ENCODE data around the gene ANKRD22. TPM values are rescaled to one million over a fixed set of nuclear protein-coding genes. Genes with fewer than 3 reads are reported as not detected.

The ANKRD22 gene
- total RNA-seq, 1 donor from 2014 or later: not detected

DNA sequence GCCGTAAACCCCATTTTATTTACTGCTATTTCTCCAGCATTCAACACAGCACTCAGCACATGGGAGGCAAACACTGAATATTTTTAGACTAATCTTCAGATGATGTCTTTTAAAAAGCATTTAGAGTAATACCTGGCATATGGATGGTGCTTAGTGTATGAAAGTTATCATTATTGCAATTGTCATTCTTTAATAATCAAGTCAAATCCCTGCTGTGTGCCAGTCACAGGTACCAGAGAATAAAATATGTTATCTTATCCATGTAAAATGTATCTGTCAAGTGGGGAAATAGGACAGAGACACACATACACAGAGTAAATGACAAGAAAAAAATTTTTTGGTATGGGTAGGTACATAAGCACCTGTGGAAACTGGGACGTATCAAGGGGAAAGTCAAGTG, 18.5 kb downstream of the ANKRD22 start:
- Histone ChIP-seq H3K4me1 (ENCODE audit: insufficient read depth, low read length) (no peaks in the 10 kb centered on the region), H3K9ac (ENCODE audit: low read length) (no peak overlapping the region), H3K36me3 (ENCODE audit: insufficient read depth, low read length) (no peaks in the 10 kb centered on the region), H3K4me3 (ENCODE audit: insufficient read depth, low read depth, low read length) (no peak overlapping the region), H2AFZ (ENCODE audit: low read depth, low read length) (no peak overlapping the region), H3K9me3 (ENCODE audit: insufficient read depth, low read depth, low read length) (no peaks in the 10 kb centered on the region), H3K27ac (ENCODE audit: low read depth, low read length) (no peak overlapping the region), H3K79me2 (ENCODE audit: insufficient read depth, low read length) (no peaks in the 10 kb centered on the region), H3K4me2 (ENCODE audit: low read length) (no peak overlapping the region), H4K20me1 (ENCODE audit: insufficient read depth, low read length) (no peaks in the 10 kb centered on the region), H3K27me3 (ENCODE audit: insufficient read depth, low read length) (no peaks in the 10 kb centered on the region)
- no peak for FAIRE-seq
- H3K9me3 Mint-ChIP-seq (ENCODE audit: unreplicated experiment): no peaks in the 10 kb centered on the region
- TF ChIP-seq, protein P1, sequence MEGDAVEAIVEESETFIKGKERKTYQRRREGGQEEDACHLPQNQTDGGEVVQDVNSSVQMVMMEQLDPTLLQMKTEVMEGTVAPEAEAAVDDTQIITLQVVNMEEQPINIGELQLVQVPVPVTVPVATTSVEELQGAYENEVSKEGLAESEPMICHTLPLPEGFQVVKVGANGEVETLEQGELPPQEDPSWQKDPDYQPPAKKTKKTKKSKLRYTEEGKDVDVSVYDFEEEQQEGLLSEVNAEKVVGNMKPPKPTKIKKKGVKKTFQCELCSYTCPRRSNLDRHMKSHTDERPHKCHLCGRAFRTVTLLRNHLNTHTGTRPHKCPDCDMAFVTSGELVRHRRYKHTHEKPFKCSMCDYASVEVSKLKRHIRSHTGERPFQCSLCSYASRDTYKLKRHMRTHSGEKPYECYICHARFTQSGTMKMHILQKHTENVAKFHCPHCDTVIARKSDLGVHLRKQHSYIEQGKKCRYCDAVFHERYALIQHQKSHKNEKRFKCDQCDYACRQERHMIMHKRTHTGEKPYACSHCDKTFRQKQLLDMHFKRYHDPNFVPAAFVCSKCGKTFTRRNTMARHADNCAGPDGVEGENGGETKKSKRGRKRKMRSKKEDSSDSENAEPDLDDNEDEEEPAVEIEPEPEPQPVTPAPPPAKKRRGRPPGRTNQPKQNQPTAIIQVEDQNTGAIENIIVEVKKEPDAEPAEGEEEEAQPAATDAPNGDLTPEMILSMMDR (IDR thresholded peaks at IDR 0.05; ENCODE audit: insufficient read depth, low read depth, low read length): no peak
- TF ChIP-seq EZH2 (IDR thresholded peaks at IDR 0.05; ENCODE audit: insufficient read depth, low read length): no peak
- no peak for DNase-seq (ENCODE audit: low read depth)
- H3K36me3 Mint-ChIP-seq (ENCODE audit: low read depth, unreplicated experiment): no peaks in the 10 kb centered on the region
- no peaks in the 10 kb centered on the region for H3K4me1 Mint-ChIP-seq (ENCODE audit: low read depth, unreplicated experiment)
- H3K27ac Mint-ChIP-seq (ENCODE audit: unreplicated experiment): no peak overlapping the region
- no peak overlapping the region for H3K4me3 Mint-ChIP-seq (ENCODE audit: unreplicated experiment)
- peaks cover 2% of the 10 kb centered on the region for H3K27me3 Mint-ChIP-seq (ENCODE audit: low read depth, unreplicated experiment)

GRCh38 chr10:88832376-88832775, 19.3 kb downstream of the ANKRD22 start:
- no peaks in the 10 kb centered on the region for H3K79me2 ChIP-seq (ENCODE audit: insufficient read depth, low read length)
- no peak for TF ChIP-seq EZH2 (IDR thresholded peaks at IDR 0.05; ENCODE audit: insufficient read depth, low read length)
- H3K27ac ChIP-seq (ENCODE audit: low read depth, low read length): no peak overlapping the region
- H3K4me2 ChIP-seq (ENCODE audit: low read length): no peak overlapping the region
- no peaks in the 10 kb centered on the region for H3K36me3 ChIP-seq (ENCODE audit: insufficient read depth, low read length)
- no peak overlapping the region for H3K9ac ChIP-seq (ENCODE audit: low read length)
- FAIRE-seq: no peak
- H2AFZ ChIP-seq (ENCODE audit: low read depth, low read length): no peak overlapping the region
- no peaks in the 10 kb centered on the region for H3K36me3 Mint-ChIP-seq (ENCODE audit: low read depth, unreplicated experiment)
- no peaks in the 10 kb centered on the region for H3K4me1 ChIP-seq (ENCODE audit: insufficient read depth, low read length)
- H3K4me3 Mint-ChIP-seq (ENCODE audit: unreplicated experiment): no peak overlapping the region
- H3K27me3 Mint-ChIP-seq (ENCODE audit: low read depth, unreplicated experiment): peaks cover 2% of the 10 kb centered on the region
- no peaks in the 10 kb centered on the region for H3K4me1 Mint-ChIP-seq (ENCODE audit: low read depth, unreplicated experiment)
- no peak for DNase-seq (ENCODE audit: low read depth)
- H3K27me3 ChIP-seq (ENCODE audit: insufficient read depth, low read length): no peaks in the 10 kb centered on the region
- H3K9me3 Mint-ChIP-seq (ENCODE audit: unreplicated experiment): no peaks in the 10 kb centered on the region
- no peak overlapping the region for H3K27ac Mint-ChIP-seq (ENCODE audit: unreplicated experiment)
- no peak overlapping the region for H3K4me3 ChIP-seq (ENCODE audit: insufficient read depth, low read depth, low read length)
- no peaks in the 10 kb centered on the region for H3K9me3 ChIP-seq (ENCODE audit: insufficient read depth, low read depth, low read length)
- no peaks in the 10 kb centered on the region for H4K20me1 ChIP-seq (ENCODE audit: insufficient read depth, low read length)

DNA sequence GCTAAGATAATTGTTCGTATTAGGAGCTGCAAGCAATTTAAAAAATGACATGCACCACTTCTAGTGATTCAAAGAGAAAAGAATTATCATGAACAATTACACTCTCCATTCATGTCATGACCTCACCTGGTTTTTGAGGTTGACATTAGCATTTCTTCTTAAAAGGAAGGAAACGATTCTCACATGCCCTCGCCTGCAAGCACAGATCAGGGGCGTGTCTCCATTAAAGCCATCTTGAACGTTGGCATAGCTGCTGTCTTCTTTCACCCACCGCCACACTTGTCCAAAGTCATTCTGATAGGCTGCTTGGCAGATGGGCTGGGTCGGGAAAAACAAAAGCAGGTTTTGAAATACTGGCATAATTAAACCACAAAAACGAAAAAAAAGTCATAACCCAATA, 19.9 kb downstream of the ANKRD22 start:
- Histone ChIP-seq H2AFZ (ENCODE audit: low read depth, low read length) (no peak overlapping the region), H3K79me2 (ENCODE audit: insufficient read depth, low read length) (no peaks in the 10 kb centered on the region), H3K27me3 (ENCODE audit: insufficient read depth, low read length) (no peaks in the 10 kb centered on the region), H3K4me1 (ENCODE audit: insufficient read depth, low read length) (no peaks in the 10 kb centered on the region), H3K27ac (ENCODE audit: low read depth, low read length) (no peak overlapping the region), H3K36me3 (ENCODE audit: insufficient read depth, low read length) (no peaks in the 10 kb centered on the region), H3K4me2 (ENCODE audit: low read length) (no peak overlapping the region), H4K20me1 (ENCODE audit: insufficient read depth, low read length) (no peaks in the 10 kb centered on the region), H3K9me3 (ENCODE audit: insufficient read depth, low read depth, low read length) (no peaks in the 10 kb centered on the region), H3K9ac (ENCODE audit: low read length) (no peak overlapping the region), H3K4me3 (ENCODE audit: insufficient read depth, low read depth, low read length) (no peak overlapping the region)
- no peaks in the 10 kb centered on the region for H3K4me1 Mint-ChIP-seq (ENCODE audit: low read depth, unreplicated experiment)
- H3K36me3 Mint-ChIP-seq (ENCODE audit: low read depth, unreplicated experiment): no peaks in the 10 kb centered on the region
- no peak overlapping the region for H3K4me3 Mint-ChIP-seq (ENCODE audit: unreplicated experiment)
- no peak for TF ChIP-seq EZH2 (IDR thresholded peaks at IDR 0.05; ENCODE audit: insufficient read depth, low read length)
- TF ChIP-seq, protein P1 (IDR thresholded peaks at IDR 0.05; ENCODE audit: insufficient read depth, low read depth, low read length): no peak
- H3K27me3 Mint-ChIP-seq (ENCODE audit: low read depth, unreplicated experiment): peaks cover 2% of the 10 kb centered on the region
- DNase-seq (ENCODE audit: low read depth) (no peak), FAIRE-seq (no peak)
- H3K27ac Mint-ChIP-seq (ENCODE audit: unreplicated experiment): no peak overlapping the region
- H3K9me3 Mint-ChIP-seq (ENCODE audit: unreplicated experiment): no peaks in the 10 kb centered on the region
